ENCODE measurements around the gene CDKL5. TPM values are rescaled to one million over a fixed set of nuclear protein-coding genes. Genes with fewer than 3 reads are reported as not detected.
A peak's percentile ranks its signal among the peaks of the same experiment; 100 is the strongest.

Gene CDKL5
- total RNA-seq, 1 donor from 2014 or later = 30.6 TPM

GRCh38 chrX:18691431-18691830 is 266.0 kb downstream of the CDKL5 start:
- Histone ChIP-seq H3K27me3 (ENCODE audit: low read depth) (no peaks in the 10 kb centered on the region), H3K4me3 (no peak overlapping the region), H3K27ac (no peak overlapping the region), H3K4me1 (no peaks in the 10 kb centered on the region), H3K36me3 (no peaks in the 10 kb centered on the region), H3K9me3 (no peaks in the 10 kb centered on the region)
- no peak for TF ChIP-seq CTCF (IDR thresholded peaks at IDR 0.05)
- intact Hi-C loops (cut with DNase I) = no loop called here
- no peak for ATAC-seq
- DNase-seq = no peak

- ATAC-seq (no peak), DNase-seq (no peak)
- no peak overlapping the region for H3K27ac ChIP-seq
- H3K27me3 ChIP-seq (ENCODE audit: low read depth) = no peaks in the 10 kb centered on the region
- H3K9me3 ChIP-seq = no peaks in the 10 kb centered on the region
- intact Hi-C loops (cut with DNase I) = no loop called here
- H3K36me3 ChIP-seq = no peaks in the 10 kb centered on the region
- no peak overlapping the region for H3K4me3 ChIP-seq
- no peak for TF ChIP-seq CTCF (IDR thresholded peaks at IDR 0.05)
- no peaks in the 10 kb centered on the region for H3K4me1 ChIP-seq
Observed at GRCh38 chrX:18692541-18692940, 267.1 kb downstream of the CDKL5 start.

- Histone ChIP-seq H3K9me3 (no peaks in the 10 kb centered on the region), H3K4me1 (peaks cover under 1% of the 10 kb centered on the region), H3K27me3 (ENCODE audit: low read depth) (no peaks in the 10 kb centered on the region), H3K27ac (no peak overlapping the region), H3K4me3 (no peak overlapping the region), H3K36me3 (no peaks in the 10 kb centered on the region)
- intact Hi-C loops (cut with DNase I) = no loop called here
- ATAC-seq = no peak
- TF ChIP-seq CTCF (IDR thresholded peaks at IDR 0.05) = no peak
- no peak for DNase-seq
Observed at GRCh38 chrX:18696653-18697052, 271.2 kb downstream of the CDKL5 start.

- Histone ChIP-seq H3K36me3 (no peaks in the 10 kb centered on the region), H3K9me3 (no peaks in the 10 kb centered on the region), H3K4me1 (peaks cover 4% of the 10 kb centered on the region), H3K27ac (no peak overlapping the region), H3K27me3 (ENCODE audit: low read depth) (no peaks in the 10 kb centered on the region), H3K4me3 (no peak overlapping the region)
- TF ChIP-seq CTCF (IDR thresholded peaks at IDR 0.05) = no peak
- no peak for ATAC-seq
- intact Hi-C loops (cut with DNase I) = no loop called here
- no peak for DNase-seq
Observed at GRCh38 chrX:18698737-18699650, 273.6 kb downstream of the CDKL5 start.

GRCh38 chrX:18701621-18702361 is 276.4 kb downstream of the CDKL5 start:
- peak; percentile 59 for DNase-seq
- intact Hi-C loops (cut with DNase I) = no loop called here
- H3K36me3 ChIP-seq = no peaks in the 10 kb centered on the region

More at GRCh38 chrX:18701621-18702361, 276.4 kb downstream of the CDKL5 start:
- TF ChIP-seq CTCF (IDR thresholded peaks at IDR 0.05) = no peak
- no peak overlapping the region for H3K4me3 ChIP-seq
- no peaks in the 10 kb centered on the region for H3K27me3 ChIP-seq (ENCODE audit: low read depth)
- H3K4me1 ChIP-seq = peaks cover 4% of the 10 kb centered on the region
- no peaks in the 10 kb centered on the region for H3K9me3 ChIP-seq
- ATAC-seq = peak in 1 of 2 donors; percentile 35
- peak overlapping the region; percentile 51 for H3K27ac ChIP-seq
